ENCODE results near the gene CCDC57.

CCDC57 gene

DNA sequence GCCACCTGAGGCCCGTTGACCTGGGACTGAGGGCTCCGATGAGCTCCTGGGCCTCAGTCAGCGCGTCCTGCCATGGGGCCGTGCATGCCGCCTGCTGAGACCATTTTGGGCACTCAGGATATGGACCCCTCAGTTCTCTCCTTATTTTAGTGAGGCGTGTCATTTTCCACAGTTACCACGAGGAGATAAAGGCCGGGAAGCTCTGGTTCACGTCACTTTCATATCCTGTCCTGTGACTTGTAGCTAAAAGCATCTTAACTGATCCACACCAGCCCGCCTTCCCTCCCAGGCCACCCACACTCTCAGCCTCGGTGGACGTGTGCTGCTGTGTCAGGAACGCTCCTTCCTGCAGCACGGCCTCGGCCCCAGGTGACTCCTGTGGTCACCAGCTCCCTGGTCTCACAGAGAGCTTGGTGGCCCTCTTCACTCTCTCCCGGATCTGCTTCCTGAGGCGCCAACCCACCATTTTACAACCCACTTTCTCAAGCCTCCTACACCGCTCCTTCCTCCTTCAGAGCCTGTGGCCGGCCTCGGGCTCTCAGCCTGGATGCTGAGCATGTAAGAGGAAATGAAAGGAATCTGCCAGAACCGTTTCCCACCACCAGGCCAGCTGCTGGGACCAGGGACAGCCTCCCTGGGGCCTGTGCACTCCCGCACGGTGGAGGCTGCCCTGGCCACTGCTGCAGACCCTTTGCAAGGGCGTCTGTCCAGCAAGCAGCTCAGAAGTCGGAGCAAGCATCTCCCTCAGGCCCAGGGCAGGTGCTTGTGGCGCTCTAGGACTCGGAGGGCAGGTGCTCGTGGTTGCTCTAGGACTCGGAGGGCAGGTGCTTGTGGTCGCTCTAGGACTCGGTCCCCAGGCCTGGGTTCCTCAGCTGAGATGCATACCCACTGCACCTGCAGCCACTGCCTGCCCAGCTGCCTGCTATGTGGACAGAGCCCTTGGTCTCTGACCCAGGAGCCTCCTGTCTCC lies 90.7 kb downstream of the CCDC57 start:
- DNase-seq (ENCODE audit: low read depth, low spot score) = no peak

- DNase-seq (ENCODE audit: low read depth, low spot score) = no peak
Observed at GRCh38 chr17:82121246-82121645, 91.4 kb downstream of the CCDC57 start.

- DNase-seq (ENCODE audit: low read depth, low spot score) = no peak
Observed at GRCh38 chr17:82120148-82120547, 92.5 kb downstream of the CCDC57 start.

DNA sequence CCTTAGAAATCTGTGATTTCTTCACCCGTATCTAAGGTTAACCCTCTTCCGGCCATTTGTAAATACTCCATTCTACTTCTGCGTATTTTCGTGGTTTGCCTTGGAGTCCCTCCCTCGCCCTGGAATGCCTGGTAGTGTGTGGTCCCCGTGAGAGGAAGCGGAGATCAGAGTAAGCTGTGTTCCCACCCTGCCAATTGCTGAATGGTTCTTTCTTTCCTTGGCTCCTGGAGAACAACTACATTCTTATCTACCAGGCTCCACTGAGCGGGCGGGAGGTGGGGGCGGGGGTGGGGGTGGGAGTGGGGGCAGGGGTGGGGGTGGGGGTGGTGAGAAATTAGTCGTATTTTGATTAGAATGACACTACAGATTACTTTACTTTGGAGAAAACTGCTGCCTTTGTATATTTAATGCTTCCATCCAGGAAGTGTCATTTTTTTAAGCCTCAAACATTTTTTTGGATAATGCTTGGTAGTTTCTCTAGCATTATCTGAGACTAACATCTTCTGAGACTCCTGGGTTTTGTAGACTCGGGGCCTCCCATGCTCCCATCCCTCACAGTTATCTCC lies 93.7 kb downstream of the CCDC57 start:
- no peak for DNase-seq (ENCODE audit: low read depth, low spot score)

- DNase-seq (ENCODE audit: low read depth, low spot score) = no peak
Observed at GRCh38 chr17:82118168-82118814, 94.4 kb downstream of the CCDC57 start.

DNA sequence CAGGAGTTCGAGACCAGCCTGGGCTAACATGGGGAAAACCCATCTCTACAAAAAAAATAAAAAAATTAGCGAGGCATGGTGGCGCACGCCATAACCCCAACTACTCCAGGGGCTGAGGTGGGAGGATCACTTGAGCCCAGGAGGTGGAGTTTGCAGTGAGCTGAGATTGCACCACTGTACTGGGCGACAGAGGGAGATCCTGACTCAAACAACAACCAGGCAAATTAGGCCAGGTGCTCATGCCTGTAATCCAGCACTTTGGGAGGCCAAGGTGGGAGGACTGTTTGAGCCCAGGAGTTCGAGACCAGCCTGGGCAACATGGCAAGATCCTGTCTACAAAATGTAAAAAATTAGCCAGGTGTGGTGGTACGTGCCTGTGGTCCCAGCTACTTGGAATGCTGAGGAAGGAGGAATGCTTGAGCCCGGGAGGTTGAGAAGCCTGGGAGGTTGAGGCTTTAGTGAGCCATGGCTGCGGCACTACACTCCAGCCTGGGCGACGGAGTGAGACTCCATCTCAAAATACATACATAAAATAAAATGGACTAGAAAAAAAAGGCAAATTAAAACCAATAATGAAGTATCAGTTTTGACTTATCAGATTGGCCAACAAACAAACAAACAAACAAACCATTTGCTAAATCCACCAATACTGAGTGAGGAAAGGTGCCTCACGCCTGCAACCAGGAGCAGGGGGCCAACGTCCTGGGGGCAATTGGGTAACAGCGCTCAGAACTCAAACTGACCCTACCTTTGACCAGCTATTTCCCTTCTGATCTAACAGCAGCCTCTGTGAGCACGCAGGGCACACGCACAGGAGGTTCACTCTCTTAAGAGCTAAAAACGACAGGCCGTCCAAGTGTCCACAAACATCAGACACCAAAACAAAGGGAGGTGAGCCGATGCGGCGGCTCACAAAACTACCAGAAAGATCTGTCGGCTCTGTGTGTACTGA lies 95.2 kb downstream of the CCDC57 start:
- no peak for DNase-seq (ENCODE audit: low read depth, low spot score)

DNA sequence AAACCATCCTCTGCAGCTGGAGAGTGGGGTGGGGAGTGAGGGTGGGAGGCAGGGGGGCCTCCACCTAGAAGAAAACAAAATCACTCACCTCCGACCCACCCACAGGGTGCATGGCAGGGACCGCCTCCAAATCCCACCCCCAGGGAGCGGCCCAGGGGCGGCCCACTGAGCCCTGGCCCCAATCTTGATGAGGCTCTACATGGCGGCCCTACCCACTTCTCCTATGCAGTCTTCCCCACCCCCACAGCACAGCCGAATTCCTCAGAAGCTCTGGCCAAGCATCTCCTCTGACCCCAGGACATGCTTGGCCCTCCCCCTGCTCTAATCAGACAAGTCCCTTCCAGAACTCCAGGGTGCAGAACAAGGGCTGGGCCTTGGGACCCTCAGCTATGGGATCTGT lies 96.4 kb downstream of the CCDC57 start:
- DNase-seq (ENCODE audit: low read depth, low spot score) = no peak

DNA sequence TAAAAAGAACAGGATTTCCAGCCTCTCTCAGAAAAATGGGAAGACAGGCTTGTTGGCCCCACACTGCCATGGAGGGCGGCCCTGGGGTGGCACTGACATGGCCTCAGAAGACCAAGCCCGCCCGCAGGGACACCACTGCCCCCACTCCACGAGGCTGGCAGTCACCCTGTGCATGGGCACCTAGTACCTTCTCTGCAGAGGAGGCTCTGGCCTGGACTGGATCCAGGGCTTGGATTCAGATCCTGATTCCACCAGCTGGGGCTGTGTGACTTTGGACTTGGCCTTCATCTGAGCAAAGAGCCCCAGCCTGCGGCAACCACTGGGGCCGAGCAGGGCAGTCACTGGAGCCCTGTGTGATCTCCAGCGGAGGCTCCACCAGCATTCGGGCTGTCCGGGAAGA lies 97.8 kb downstream of the CCDC57 start:
- no peak for DNase-seq (ENCODE audit: low read depth, low spot score)

DNA sequence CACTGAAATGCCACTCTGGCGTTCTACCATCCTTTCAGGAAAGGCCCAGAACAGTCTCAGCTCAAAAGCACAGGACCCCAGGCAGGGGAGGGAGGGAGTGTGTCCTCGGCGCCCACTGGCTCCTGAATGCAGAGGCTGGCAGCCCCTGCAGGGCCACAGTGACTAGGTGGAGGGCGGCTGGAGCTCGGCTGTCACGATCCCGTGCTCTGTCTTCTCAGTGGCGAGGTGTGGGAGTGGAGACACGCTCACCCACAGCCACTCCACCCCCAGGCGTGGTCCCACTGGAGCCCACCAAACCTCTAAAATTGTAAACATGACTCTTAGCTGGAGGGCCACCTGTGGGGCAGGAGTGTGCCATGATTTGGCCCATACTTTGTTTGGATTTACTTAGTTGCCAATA lies 98.2 kb downstream of the CCDC57 start:
- DNase-seq (ENCODE audit: low read depth, low spot score) = no peak

DNA sequence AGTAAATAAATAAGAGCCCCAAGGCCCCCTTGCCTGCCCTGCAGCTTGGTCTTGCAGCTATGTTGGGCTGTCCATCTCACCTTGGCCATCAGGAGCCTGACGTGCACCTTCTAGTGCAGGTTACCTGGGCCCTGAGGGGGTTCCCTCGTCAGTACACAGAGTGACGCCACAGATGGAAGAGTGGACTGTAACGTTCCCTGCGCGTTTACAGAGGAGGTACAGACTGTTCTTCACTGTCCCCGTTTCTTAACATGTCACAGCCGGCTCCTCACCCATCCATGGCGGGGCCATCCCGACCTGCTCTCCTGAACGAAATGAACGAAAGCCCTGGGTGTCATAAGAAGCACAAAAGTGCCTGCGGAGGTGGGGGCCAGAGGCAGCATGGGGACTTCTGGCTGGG lies 98.7 kb downstream of the CCDC57 start:
- no peak for DNase-seq (ENCODE audit: low read depth, low spot score)

- no peak for DNase-seq (ENCODE audit: low read depth, low spot score)
Observed at GRCh38 chr17:82113422-82113821, 99.2 kb downstream of the CCDC57 start.

DNA sequence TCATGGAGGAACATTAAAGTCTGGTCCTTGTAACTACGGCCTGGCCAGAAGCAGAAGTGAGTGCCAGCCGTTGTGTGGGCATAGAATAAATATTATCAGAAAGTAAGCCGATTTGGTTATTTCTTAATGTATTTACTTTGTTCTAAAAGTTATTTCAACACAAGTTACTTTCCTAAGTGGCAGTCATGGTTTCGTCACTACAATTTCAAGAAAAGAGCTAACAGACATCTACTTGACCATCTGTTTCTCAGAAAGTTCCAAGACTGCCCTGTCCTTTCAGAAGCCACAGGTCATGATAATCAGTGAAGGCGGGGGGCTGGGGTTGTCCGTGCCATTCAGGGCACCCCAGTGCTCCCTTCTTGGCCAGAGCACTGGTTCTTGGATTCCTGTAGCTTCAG lies 99.7 kb downstream of the CCDC57 start:
- DNase-seq (ENCODE audit: low read depth, low spot score) = no peak

- no peak for DNase-seq (ENCODE audit: low read depth, low spot score)
Observed at GRCh38 chr17:82112181-82112913, 100.3 kb downstream of the CCDC57 start.

GRCh38 chr17:82110298-82110697 lies 102.3 kb downstream of the CCDC57 start:
- DNase-seq (ENCODE audit: low read depth, low spot score) = no peak

- no peak for DNase-seq (ENCODE audit: low read depth, low spot score)
Observed at GRCh38 chr17:82108961-82109475, 103.6 kb downstream of the CCDC57 start.

DNA sequence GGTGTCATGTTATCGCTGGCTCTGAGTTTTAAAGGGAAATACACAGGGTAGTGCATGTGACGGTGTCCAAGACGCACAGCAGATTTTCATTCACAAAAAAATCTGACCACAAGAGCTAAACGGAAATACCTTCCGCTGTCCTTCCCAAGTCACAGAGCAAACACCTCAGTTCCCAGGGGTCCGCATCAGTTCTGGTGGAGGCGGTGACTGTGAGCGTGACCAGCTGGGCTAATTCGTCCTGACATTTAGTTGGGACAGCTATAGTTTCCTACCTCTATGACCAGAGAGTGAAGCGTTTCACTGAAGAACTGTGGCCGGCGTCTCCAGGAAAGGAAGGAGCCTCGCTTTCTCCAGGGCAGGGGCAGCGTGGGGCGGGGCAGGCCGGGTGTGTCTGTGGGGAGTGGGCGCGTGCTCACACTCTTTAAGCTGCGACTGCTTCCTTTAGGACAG lies 104.1 kb downstream of the CCDC57 start:
- DNase-seq (ENCODE audit: low read depth, low spot score) = no peak

DNA sequence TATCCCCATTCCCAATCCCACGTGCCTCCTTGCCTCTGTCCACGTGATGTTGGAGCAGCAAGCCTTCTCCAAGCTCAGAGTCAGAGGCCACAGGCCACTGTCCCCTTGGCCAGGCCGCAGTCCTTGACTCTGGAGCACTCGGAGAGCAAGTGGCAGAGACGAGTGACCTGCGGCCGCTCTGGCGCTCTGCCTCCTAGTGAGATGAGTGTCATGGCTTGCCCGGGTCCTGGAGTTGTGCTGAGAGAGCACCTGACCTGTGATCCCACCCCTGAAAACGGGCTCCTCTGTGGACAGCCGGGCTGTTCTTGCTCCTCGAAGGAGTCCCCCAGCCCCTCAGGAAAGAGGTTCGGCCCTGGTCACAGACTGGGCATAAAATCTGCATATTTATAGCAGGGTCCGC lies 104.6 kb downstream of the CCDC57 start:
- DNase-seq (ENCODE audit: low read depth, low spot score) = no peak

DNA sequence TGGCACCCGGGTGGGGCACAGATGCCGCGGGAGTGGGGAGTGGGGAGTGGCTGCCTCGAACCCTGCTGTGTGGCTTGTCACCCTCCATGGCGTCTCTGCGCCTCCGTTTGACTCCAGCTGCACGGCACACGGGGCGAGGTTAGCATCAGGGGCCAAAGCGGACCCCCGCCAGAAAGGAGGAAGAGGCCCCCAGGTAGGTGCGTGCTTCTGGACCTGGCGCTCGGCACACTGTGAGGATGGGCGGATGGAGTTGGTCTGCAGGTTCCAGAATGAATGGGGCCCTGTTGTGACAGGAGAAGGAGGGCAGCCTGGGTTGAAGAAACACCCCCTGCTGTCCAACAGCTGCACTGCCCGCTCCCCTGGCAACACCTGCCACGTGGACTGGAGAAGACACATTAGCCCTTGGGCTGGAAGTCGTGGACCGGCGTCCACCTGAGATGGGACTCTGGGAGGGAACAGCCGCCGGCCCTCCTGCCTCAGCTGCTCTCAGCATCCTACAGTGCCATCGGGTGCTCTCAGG lies 105.2 kb downstream of the CCDC57 start:
- no peak for DNase-seq (ENCODE audit: low read depth, low spot score)

GRCh38 chr17:82106688-82107305 lies 105.8 kb downstream of the CCDC57 start:
- DNase-seq (ENCODE audit: low read depth, low spot score) = no peak

Data from activated naive CD8-positive, alpha-beta T cell treated with anti-CD3 and anti-CD28 coated beads, Interleukin-2, amount 50 U/mL, for 16 hours (primary cell).